Gastrocnemius medialis (tissue), 4 donors: ENCODE results near the gene CCL19.

ENCODE experiments used
- POLR2A ChIP-seq, 2 donors: fragments of 450-650 bp; IDR thresholded peaks; one replicate each; pipeline ENCODE4 v1.6.1; 2017; ENCODE audit warnings: antibody characterized with exemption in 2 of 2, mild to moderate bottlenecking in 2 of 2, moderate library complexity in 2 of 2
- TF ChIP-seq, protein P1 (sequence below), 5 experiments: fragments of 450-650 bp in 3 of 5; fragments of 200-600 bp in 2 of 5; sonication (generic) in 2 of 5; IDR thresholded peaks in 4 of 5; conservative IDR thresholded peaks in 1 of 5; 1 replicate in 4 of 5; 2 replicates in 1 of 5; pipeline ENCODE4 v1.5.1; 2016 to 2019; ENCODE audit warnings: antibody characterized with exemption in 5 of 5, mild to moderate bottlenecking in 3 of 5, moderate library complexity in 3 of 5

DNA sequence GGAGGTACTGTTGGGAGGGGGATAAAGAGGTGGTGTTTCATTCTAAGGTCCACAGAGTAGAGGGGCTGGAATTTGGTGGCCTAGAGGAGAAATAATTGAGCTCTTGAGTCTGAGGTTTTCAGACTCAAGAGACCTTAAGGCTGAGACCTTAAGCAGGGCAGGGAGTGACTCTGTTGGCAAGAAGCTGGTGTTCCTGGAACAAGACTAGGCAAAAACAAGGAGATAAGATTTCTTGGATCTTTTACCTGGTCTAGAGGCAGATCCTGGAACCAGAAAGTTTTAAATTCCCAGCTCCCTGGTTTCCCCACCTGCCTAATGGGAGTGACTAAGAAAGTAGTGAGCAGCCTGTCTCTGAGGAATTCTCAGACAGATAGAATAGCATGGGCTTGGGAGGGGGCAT is 22.9 kb upstream of the CCL19 start:
- TF ChIP-seq, protein P1, sequence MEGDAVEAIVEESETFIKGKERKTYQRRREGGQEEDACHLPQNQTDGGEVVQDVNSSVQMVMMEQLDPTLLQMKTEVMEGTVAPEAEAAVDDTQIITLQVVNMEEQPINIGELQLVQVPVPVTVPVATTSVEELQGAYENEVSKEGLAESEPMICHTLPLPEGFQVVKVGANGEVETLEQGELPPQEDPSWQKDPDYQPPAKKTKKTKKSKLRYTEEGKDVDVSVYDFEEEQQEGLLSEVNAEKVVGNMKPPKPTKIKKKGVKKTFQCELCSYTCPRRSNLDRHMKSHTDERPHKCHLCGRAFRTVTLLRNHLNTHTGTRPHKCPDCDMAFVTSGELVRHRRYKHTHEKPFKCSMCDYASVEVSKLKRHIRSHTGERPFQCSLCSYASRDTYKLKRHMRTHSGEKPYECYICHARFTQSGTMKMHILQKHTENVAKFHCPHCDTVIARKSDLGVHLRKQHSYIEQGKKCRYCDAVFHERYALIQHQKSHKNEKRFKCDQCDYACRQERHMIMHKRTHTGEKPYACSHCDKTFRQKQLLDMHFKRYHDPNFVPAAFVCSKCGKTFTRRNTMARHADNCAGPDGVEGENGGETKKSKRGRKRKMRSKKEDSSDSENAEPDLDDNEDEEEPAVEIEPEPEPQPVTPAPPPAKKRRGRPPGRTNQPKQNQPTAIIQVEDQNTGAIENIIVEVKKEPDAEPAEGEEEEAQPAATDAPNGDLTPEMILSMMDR (IDR thresholded peaks at IDR 0.05 in 4 of 5, conservative IDR thresholded peaks at IDR 0.05 in 1 of 5) = no peak
- TF ChIP-seq POLR2A (IDR thresholded peaks at IDR 0.05) = no peak
